DMS114 treated with DMSO at 0.1 percent for 48 hours (cell line): ENCODE results near the gene FEZF1.

Source experiments
- DNase-seq: peaks from one replicate; lab custom pipeline; 2025; ENCODE audit not compliant: unreplicated experiment; lab: John Stamatoyannopoulos, UW

The FEZF1 gene

DNA sequence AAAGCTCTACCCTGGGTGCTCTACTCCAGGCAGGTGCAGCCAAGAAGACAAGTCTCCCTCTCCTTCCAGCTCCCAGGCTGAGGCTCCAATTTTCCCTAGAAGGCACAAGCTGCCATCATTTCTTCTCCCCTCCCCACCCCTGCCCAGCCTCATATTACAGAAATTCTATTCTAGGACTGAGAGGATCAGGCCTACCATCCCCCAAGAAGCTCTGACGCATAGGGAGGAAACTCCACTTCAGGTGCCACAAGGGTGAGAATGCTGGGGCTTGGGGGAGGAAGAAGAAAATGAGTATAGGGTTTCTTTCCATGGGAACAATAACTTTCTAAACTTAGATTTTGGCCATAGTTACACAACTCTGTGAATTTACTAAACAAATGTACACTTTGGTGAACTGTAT, 35.3 kb downstream of the FEZF1 start:
- DNase-seq, result no peak

GRCh38 chr7:122268101-122268500, 36.4 kb downstream of the FEZF1 start:
- no peak for DNase-seq

DNA sequence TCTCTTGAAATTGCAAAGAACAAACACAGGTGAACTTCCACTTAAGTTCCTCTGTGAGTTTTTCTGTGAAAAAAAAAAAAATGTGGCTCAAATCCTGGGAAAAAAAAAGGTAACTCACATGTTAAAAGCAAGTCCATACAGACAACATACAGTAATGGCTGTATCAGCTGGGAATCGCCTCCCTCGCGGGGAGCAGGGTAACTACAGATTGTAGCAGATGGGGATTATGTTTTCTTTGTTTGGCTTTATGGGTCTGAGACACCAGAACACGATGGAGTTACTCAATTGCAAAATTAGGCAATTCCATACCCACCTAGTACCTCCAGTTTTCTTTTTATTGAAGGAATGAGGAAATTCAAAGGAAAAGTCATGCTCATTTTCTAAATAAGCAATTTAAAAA, 42.3 kb downstream of the FEZF1 start:
- no peak for DNase-seq

GRCh38 chr7:122261442-122261841, 43.1 kb downstream of the FEZF1 start:
- DNase-seq, result no peak

DNA sequence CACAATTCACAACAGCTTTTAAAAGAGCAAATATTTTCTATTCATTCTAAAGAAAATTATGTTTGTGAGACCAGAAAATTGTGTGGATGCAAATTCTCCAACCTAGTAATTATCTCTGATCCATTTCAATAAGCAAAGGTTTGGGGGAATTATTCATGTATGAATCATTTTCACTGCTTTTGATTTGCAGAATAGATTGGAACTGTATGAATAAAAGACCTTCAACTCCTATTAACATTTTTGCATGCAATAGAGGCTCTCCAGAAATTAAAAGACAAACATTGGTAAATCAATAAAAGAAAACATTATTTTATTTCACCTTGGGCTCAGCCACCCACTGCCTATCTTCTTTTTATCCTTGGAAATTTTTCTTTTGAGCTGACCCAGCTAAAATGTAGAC, 43.5 kb downstream of the FEZF1 start:
- no peak for DNase-seq

DNA sequence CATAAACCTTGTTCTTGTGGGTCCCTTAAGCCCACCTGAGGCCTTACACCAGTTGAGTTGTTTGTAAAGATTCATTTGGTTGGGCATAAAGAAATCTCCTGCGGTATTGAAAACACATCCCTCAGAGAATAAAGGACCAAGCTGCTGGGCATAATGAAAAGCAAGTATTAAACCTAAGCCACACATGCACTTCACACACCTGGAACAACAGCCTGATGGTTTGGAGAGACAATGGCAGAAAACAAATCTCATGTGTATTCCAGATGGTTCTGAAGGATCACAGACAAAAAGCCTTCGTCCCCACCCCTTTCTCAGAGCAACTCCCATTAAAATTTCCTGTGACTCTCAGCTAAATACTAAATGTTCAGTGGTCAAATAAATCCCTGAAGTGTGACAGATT, 44.2 kb downstream of the FEZF1 start:
- DNase-seq, result no peak

GRCh38 chr7:122258971-122259370, 45.6 kb downstream of the FEZF1 start:
- DNase-seq, result no peak

DNA sequence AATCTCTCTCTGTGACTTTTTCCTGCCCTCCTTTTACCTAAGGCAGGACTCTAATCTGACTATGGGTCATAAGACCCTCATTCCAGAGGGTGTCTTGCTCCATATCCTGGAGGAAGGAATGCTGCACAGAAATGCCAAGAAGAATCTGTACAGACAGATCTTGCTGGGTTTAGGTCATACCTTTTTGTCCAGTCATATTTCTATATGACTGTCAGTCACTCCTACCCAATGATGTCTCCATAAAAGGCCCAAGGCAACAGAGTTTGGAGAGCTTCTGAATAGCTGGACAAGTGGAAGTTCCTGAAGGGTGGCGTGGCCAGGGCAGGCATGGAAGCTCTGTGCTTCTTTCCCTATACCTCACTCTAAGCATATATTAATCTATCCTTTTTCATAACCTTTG, 47.5 kb downstream of the FEZF1 start:
- DNase-seq, result no peak

GRCh38 chr7:122256046-122256445, 48.5 kb downstream of the FEZF1 start:
- DNase-seq, result no peak

DNA sequence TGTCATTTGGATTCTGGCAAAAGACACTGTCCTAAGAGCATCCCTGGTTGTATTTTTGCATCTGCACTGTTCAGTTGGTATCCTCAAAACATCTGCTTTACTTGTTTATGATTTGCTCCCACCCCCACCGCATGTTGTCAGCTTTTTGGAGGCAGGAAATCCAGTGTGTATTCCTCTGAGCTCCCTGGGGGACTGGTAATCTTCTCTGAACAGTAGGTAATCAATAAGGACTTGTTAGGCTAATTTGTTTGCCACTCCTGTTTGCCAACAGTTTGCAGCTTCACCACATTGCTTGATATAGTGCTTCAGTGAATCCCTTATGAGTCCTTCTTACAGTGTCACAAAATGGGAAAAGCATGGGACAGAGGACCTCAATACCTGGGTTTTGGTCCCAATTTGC, 49.1 kb downstream of the FEZF1 start:
- no peak for DNase-seq
